ENCODE results near the gene INCENP. TPM values are rescaled to one million over a fixed set of nuclear protein-coding genes. Genes with fewer than 3 reads are reported as not detected.
"Not testable (repeated sequence)": the region's sequence is repeated elsewhere in the genome, so short reads cannot be mapped to it uniquely, and the experiment has no call there.

The INCENP gene
- polyA plus RNA-seq, 1 of the 3 experiments (the other 2 are of a cell fraction), result 20.1 TPM

DNA sequence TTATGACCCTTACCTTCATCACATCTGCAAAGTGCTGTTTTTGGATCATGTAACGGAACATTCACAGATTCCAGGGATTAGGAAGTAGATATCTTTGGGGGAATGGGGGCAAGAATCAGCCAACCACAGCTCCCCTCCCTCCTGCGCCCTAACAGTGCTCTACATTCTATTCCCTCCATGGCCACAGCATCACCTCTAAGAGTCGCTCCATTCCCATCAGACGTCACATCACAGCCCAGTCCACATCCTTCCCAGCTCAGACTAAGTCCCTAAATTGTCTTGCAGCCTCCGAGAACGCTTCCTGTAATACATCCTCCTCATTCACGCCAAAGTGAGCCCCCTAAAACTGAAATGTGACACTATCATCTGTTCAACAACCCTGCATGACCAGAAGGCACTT, 72.1 kb downstream of the INCENP start:
- H3K9me3 ChIP-seq, result no peaks in the 10 kb centered on the region
- no peaks in the 10 kb centered on the region for H3K36me3 ChIP-seq (replicated peaks in 1 of 2; ENCODE audit: control insufficient read depth in 1 of 2, insufficient read depth in 2 of 2, low read length in 1 of 2)
- H3K9me2 ChIP-seq, result no peaks in the 10 kb centered on the region
- DNase-seq, result no peak
- TF ChIP-seq NRF1 (IDR thresholded peaks at IDR 0.05; ENCODE audit: low read depth, low read length) (no peak), FOXM1 (IDR thresholded peaks at IDR 0.05; ENCODE audit: low read depth) (no peak), TEAD4 (IDR thresholded peaks at IDR 0.05; ENCODE audit: borderline replicate concordance, insufficient read depth) (no peak), FOXJ3 (CRISPR knock-in tag; IDR thresholded peaks at IDR 0.05) (no peak), MEF2A (IDR thresholded peaks at IDR 0.05; ENCODE audit: borderline replicate concordance, low read depth) (no peak), NFIC (IDR thresholded peaks at IDR 0.05; ENCODE audit: borderline replicate concordance) (no peak), GABPA (IDR thresholded peaks at IDR 0.05; ENCODE audit: low read depth) (no peak), TCF12 (IDR thresholded peaks at IDR 0.05) (no peak), RCOR1 (IDR thresholded peaks at IDR 0.05; ENCODE audit: low read length) (no peak), GATA2 (CRISPR knock-in tag; IDR thresholded peaks at IDR 0.05) (no peak)
- TF ChIP-seq, protein P1, sequence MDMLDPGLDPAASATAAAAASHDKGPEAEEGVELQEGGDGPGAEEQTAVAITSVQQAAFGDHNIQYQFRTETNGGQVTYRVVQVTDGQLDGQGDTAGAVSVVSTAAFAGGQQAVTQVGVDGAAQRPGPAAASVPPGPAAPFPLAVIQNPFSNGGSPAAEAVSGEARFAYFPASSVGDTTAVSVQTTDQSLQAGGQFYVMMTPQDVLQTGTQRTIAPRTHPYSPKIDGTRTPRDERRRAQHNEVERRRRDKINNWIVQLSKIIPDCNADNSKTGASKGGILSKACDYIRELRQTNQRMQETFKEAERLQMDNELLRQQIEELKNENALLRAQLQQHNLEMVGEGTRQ (IDR thresholded peaks at IDR 0.05; ENCODE audit: borderline replicate concordance, low read depth, low read length), result no peak
- TF ChIP-seq, protein P2, sequence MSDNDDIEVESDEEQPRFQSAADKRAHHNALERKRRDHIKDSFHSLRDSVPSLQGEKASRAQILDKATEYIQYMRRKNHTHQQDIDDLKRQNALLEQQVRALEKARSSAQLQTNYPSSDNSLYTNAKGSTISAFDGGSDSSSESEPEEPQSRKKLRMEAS (IDR thresholded peaks at IDR 0.05; ENCODE audit: low read depth), result no peak
- TF ChIP-seq, protein P3, sequence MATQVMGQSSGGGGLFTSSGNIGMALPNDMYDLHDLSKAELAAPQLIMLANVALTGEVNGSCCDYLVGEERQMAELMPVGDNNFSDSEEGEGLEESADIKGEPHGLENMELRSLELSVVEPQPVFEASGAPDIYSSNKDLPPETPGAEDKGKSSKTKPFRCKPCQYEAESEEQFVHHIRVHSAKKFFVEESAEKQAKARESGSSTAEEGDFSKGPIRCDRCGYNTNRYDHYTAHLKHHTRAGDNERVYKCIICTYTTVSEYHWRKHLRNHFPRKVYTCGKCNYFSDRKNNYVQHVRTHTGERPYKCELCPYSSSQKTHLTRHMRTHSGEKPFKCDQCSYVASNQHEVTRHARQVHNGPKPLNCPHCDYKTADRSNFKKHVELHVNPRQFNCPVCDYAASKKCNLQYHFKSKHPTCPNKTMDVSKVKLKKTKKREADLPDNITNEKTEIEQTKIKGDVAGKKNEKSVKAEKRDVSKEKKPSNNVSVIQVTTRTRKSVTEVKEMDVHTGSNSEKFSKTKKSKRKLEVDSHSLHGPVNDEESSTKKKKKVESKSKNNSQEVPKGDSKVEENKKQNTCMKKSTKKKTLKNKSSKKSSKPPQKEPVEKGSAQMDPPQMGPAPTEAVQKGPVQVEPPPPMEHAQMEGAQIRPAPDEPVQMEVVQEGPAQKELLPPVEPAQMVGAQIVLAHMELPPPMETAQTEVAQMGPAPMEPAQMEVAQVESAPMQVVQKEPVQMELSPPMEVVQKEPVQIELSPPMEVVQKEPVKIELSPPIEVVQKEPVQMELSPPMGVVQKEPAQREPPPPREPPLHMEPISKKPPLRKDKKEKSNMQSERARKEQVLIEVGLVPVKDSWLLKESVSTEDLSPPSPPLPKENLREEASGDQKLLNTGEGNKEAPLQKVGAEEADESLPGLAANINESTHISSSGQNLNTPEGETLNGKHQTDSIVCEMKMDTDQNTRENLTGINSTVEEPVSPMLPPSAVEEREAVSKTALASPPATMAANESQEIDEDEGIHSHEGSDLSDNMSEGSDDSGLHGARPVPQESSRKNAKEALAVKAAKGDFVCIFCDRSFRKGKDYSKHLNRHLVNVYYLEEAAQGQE (IDR thresholded peaks at IDR 0.05; ENCODE audit: low read depth, low read length), result no peak
- CTCF ChIA-PET, result interaction anchor here (1.4 kb wide), 1 partner anchor 115 kb away, joined by 6 read pairs; no protein-coding TSS in a partner anchor
- no peaks in the 10 kb centered on the region for H3F3A ChIP-seq (replicated peaks; ENCODE audit: insufficient read depth)
- H3K79me2 ChIP-seq (ENCODE audit: insufficient read depth), result no peaks in the 10 kb centered on the region
- H2AFZ ChIP-seq (ENCODE audit: low read depth), result no peak overlapping the region
- 29% methylated on average over 7 of the region's 7 CpGs for WGBS (ENCODE audit: low lambda C conversion rate)
- H3K4me1 ChIP-seq (ENCODE audit: control insufficient read depth in 1 of 2, insufficient read depth in 2 of 2, low read depth in 1 of 2, low read length in 1 of 2), result no peaks in the 10 kb centered on the region
- H3K27me3 ChIP-seq (ENCODE audit: insufficient read depth), result peaks cover 4% of the 10 kb centered on the region; the same call in 1 of the 2 replicates
- H4K20me1 ChIP-seq (ENCODE audit: insufficient read depth), result no peaks in the 10 kb centered on the region
- H3K9ac ChIP-seq, result no peak overlapping the region
- no peak overlapping the region for H3K27ac ChIP-seq (ENCODE audit: low read depth in 2 of 2, low read length in 1 of 2)
- H3K4me2 ChIP-seq, result no peak overlapping the region
- POLR2A ChIA-PET, result no interaction called here
- no peak overlapping the region for H3K4me3 ChIP-seq (ENCODE audit: low read depth in 2 of 2, low read length in 1 of 2)

DNA sequence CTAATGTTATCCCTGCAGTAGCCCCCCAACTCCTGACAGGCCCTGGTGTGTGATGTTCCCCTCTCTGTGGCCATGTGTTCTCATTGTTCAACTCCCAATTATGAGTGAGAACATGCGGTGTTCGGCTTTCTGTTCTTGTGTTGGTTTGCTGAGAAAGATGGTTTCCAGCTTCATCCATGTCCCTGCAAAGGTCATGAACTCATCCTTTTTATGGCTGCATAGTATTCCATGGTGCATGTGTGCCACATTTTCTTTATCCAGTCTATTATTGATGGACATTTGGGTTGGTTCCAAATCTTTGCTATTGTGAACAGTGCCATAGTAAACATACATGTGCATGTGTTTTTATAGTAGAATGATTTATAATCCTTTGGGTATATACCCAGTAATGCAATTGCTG, 73.6 kb downstream of the INCENP start:
- POLR2A ChIA-PET; H3F3A ChIP-seq (replicated peaks; ENCODE audit: insufficient read depth); H2AFZ ChIP-seq (ENCODE audit: low read depth); H3K36me3 ChIP-seq (replicated peaks in 1 of 2; ENCODE audit: control insufficient read depth in 1 of 2, insufficient read depth in 2 of 2, low read length in 1 of 2); DNase-seq; H3K27ac ChIP-seq (ENCODE audit: low read depth in 2 of 2, low read length in 1 of 2); H3K9me3 ChIP-seq; H3K27me3 ChIP-seq (ENCODE audit: insufficient read depth); H3K9ac ChIP-seq; H4K20me1 ChIP-seq (ENCODE audit: insufficient read depth); H3K4me3 ChIP-seq (ENCODE audit: low read depth in 2 of 2, low read length in 1 of 2); H3K9me2 ChIP-seq; H3K79me2 ChIP-seq (ENCODE audit: insufficient read depth); CTCF ChIA-PET; H3K4me2 ChIP-seq; H3K4me1 ChIP-seq (ENCODE audit: control insufficient read depth in 1 of 2, insufficient read depth in 2 of 2, low read depth in 1 of 2, low read length in 1 of 2): not testable (repeated sequence)
- WGBS (ENCODE audit: low lambda C conversion rate), result 40% methylated on average over 2 of the region's 2 CpGs

Measured in SK-N-SH (cell line).